GM19043 (cell line): Measurements from ENCODE around the gene CLIP3.
A peak's percentile ranks its signal among the peaks of the same experiment; 100 is the strongest.
"Not testable (repeated sequence)": the region's sequence is repeated elsewhere in the genome, so short reads cannot be mapped to it uniquely, and the experiment has no call there.

ENCODE experiments used
- ATAC-seq: cut with Tn5 transposase; IDR thresholded peaks from one replicate; pipeline ENCODE4 v1.9.1; 2021; ENCODE audit warnings: low read depth; ENCODE audit not compliant: unreplicated experiment

The CLIP3 gene

GRCh38 chr19:36032251-36033104 is at the start of gene CLIP3:
CLIP3 (minus strand) TSS chr19:36032873; CDS start chr19:36032357, 516 bp downstream.
- no peak for ATAC-seq

- ATAC-seq: no peak
Observed at GRCh38 chr19:36081894-36082293, 49.2 kb upstream of the CLIP3 start.

DNA sequence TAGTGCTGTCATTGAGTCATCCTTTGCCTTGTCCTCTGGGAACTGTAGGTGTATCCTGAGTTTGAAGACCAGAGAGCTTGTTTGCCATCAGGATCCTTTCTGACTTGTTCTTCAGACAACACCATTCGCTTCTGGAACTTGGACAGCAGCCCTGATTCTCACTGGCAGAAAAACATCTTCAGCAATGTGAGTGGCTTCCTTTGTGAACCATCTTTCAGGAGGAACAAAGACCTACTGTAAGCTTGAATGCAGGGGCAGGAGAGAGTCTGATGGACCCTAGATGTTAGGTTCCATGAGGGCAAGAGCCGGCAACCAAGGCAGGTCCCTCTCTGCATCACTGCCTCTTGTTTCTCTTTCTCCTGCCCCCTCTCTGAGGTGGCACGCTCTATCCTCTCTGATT is 48.7 kb upstream of the CLIP3 start:
- no peak for ATAC-seq

DNA sequence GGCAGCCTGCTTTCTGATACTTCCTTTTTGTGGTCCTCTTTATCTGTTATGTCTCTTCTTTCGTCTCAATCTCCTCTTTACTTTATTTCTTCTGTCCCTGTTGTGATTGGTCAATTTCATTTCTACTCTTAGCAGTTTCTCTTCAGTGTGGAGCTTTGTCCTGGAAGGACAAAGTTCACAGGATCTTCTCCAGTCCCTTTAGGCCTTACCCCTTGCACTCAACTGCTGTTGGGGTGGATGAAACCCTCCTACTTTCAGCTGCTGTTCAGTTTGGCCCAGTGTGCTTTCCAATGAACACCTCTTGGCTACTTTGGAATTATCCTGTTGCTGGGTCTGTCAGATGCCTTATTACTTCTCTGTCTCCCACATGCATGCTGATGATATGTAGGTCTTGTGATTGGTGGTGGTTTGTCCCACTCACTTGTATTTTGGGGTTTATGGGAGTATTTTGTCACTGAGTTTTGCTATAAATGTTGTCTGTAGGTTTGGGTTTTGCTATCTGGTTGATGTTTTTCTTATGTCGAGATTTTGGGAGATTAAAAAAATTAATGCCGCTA is 46.8 kb upstream of the CLIP3 start:
- ATAC-seq: no peak

DNA sequence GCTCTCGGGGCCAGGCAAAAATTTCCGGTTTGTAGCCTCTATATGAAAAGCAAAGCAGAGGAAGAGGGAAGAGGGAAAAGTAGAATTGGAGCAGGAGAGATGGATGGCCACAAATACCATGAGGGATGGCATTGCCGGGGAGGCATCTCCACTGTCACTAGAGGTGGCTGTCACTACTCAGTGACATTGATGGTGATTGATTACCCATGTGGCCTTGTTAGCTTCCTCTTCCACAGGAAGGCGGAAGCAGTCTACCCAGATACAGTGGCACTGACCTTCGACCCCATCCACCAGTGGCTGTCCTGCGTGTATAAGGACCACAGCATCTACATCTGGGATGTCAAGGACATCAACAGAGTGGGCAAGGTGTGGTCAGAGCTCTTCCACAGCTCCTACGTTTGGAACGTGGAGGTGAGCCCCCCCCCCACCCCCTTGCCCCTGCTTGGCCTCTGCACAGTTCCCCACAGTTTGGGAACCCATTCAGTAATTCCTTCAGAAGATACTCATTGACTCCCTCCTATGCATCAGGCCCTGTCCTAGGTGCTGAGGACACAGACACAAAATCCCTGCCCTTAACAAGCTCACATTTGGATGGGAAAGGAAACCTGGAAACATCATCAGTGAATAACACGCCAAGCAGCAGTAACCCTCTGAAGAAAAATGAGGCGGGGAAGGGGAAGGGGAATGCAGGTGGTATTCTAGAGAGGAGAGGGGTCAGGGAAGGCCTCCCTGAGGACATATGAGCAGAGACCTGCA is 40.6 kb upstream of the CLIP3 start:
- no peak for ATAC-seq

GRCh38 chr19:36072081-36072480 is 39.4 kb upstream of the CLIP3 start:
- ATAC-seq: no peak

DNA sequence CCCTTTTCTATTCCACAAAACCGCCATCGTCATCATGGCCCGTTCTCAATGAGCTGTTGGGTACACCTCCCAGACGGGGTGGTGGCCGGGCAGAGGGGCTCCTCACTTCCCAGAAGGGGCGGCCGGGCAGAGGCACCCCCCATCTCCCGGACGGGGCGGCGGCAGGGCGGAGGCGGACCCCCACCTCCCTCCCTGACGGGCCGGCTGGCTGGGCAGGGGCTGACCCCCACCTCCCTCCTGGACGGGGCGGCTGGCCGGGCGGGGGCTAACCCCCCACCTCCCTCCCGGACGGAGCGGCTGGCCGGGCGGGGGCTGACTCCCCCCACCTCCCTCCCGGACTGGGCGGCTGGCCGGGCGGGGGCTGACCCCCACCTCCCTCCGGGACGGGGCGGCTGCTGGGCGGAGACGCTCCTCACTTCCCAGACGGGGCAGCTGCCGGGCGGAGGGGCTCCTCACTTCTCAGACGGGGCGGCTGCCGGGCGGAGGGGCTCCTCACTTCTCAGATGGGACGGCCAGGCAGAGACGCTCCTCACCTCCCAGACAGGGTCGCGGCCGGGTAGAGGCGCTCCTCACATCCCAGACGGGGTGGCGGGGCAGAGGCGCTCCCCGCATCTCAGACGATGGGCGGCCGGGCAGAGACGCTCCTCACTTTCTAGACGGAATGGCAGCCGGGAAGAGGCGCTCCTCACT is 36.3 kb upstream of the CLIP3 start:
- ATAC-seq: not testable (repeated sequence)

DNA sequence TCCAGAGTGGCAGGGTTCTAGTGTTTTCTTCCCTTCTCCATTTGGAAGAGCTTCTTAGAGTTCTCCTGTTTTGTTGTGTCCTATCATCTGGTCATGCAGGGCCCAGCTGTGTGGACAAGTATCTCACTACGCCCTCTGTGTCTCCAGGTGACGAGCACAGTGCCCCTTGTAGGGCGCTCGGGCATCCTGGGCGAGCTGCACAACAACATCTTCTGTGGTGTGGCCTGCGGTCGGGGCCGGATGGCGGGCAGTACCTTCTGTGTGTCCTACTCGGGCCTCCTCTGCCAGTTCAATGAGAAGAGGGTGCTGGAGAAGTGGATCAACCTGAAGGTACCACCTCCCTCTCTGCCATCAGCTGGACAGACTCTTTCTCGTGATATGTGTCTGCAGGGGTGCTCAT is 35.0 kb upstream of the CLIP3 start:
- no peak for ATAC-seq

GRCh38 chr19:36064826-36065225 is 32.2 kb upstream of the CLIP3 start:
- no peak for ATAC-seq

DNA sequence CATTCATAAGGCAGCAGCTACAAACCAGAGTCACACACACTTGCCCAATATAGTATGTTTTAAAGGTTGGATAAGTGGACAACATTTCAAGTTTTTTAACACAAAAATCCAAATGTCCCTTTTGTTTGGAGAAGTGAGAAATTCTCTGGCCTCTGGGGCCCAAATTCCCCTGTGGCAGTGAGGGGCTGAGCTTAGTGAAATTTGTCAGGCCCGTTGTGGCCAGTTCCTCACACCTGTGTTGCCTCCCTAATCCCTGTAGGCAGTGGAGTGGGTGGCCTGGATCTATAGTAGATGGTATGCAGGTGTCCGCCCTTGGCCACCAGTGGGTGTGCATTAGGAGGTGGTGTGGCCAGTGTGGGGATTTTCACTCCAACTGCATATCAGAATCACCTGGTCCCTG is 28.7 kb upstream of the CLIP3 start:
- no peak for ATAC-seq

DNA sequence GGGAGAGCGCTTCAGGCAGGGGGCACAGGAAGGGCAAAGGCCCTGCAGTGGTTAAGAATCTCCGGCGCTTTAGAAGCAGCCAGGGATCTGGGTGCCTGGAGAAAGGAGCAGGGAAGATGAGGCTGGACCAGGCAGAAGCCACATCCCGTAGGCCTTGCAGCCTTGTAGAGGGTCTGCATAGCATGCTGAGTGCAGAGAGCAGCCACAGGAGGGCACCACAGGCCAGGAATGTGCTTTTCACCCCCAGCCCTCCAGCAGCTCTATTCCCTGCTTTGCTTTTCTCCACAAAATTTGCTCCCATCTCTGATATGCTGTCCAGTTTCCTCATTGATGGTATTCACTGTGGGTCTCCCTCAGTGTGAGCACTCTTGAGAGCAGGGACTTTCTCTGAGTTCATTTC is 27.8 kb upstream of the CLIP3 start:
- no peak for ATAC-seq

- no peak for ATAC-seq
Observed at GRCh38 chr19:36059180-36059910, 26.7 kb upstream of the CLIP3 start.

- ATAC-seq: no peak
Observed at GRCh38 chr19:36058481-36059179, 26.0 kb upstream of the CLIP3 start.

DNA sequence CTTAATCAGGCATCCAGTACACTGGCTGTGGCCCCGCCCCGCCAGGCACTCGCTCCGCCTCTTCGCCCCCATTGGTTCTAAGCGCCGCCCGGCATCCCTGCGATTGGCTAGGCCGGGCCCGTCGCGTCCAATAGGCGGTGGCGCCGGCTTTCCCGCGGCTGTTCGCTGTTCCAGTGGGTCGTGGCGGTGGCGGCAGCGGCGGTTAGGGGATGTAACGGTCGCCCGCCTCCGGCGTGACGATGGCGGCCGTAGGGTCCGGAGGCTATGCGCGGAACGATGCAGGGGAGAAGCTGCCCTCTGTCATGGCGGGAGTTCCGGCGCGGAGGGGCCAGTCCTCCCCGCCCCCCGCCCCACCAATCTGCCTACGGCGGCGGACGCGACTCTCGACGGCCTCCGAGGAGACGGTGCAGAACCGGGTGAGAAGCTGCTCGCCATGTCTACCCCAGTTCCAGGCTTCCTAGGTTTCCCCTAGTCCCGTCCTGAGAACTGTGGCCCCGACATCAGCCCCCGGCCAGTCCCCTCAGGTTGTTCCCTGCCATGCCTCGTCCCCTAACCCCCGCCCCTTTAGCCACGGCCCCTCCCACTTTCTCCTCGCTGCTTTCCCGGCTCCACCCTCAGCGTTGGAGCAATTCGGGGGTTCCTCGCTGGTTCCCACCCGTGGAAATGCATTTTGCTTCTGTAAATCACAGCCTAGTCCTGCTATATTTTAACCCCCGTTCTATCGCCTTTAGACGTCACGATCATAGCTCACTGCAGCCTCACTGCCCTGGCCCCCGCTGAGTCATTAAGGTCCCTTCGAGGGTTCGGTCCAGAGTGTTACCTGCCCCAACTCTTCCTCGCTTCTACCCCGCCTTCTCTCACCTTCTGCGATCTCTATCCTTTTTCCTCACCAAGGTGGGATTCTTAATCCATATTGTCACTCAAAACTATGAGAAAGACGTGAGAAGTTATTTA is 22.3 kb upstream of the CLIP3 start, which contains the start of gene WDR62:
Gene WDR62, plus strand, starts transcription at position 165 of the 954 bp plus-strand sequence. Its CDS starts 75 bp downstream, at position 240.
- peak; percentile 53 for ATAC-seq

DNA sequence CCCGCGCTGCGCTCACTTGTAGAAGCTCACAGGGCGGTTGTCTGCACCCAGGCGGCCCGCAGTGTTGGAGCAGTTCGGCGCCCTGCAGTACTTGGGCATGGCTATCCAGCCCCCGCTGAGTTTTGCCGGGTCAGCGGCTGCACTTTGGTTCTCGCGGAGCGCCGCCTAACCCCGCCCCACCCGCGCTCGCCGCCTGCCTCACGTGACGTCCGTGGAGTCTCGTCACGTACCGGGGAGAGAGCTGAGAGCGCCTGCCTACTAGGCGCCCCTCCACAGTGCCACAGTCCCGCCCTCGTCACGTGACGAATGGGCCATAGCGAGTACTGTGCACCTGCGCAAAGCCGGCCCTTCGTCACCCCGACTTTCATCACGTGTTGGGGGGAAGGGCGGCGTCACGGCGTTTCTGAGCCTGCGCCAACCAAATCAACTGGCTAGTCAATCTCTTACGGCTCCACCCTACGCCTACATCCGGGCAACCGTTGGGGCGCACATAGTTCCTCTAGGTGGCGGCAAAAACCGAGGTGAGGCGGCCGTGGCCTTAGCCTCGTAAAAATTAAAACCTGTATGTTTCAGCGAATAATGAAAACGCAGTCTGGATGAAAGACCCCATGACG is 21.6 kb upstream of the CLIP3 start, which contains the start of gene THAP8:
Gene THAP8, minus strand, starts transcription at position 167 of the 614 bp plus-strand sequence. Its CDS starts 68 bp downstream, at position 99.
- ATAC-seq: peak; percentile 75

DNA sequence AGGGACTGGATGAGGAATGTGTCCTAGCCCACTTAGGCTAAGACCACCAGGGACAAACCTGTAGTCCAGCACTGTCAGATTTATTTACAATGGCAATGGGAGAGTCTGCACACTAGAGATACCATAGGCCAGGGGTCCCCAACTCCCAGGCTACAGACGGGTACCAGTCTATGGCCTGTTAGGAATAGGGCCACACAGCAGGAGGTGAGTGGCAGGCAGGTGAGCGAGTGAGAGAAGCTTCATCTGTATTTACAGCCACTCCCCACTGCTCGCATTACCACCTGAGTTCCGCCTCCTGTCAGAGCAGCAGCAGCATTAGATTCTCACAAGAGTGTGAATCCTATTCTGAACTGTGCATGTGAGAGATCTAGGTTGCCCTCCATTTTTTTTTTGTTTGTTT is 19.0 kb upstream of the CLIP3 start:
- ATAC-seq: no peak

DNA sequence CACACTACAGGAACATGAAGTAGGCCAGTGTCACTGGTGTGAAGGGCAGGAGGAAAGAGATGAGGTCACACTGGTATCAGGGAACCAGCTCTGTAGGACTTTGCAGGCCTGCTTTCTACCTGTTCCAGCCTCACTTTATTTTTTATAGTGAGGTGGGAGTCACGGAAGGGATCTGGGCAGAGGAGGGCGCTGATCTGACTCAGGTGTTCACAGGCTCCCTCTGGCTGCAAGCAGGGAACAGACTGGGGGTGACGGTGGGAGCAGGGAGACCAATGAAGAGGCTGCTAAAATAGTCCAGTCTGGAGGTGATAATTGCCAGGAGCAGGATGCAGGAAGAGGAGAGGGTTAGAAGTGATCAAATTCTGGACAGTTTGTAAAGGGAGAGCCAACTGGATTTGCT is 18.6 kb upstream of the CLIP3 start:
- ATAC-seq: no peak
